Pancreas (tissue), 10 donors: ENCODE measurements around the gene EGFLAM. TPM values are rescaled to one million over a fixed set of nuclear protein-coding genes. Genes with fewer than 3 reads are reported as not detected.

Experiments
- ATAC-seq, 4 donors: fragments of 200-7000 bp; cut with Tn5 transposase; one replicate each; pipeline versions ENCODE4 v1.8.0 to v1.9.1; 2020; ENCODE audit warnings: mild to moderate bottlenecking in 4 of 4, moderate library complexity in 4 of 4
- DNase-seq, 6 donors: peaks; one replicate each; pipeline ENCODE4 v3.0.0-alpha.2; 2020
- FAIRE-seq: peaks from 2 replicates; lab custom pipeline; 2012; peaks lifted over from hg19 to GRCh38; lab: Jason Lieb, UNC
- H3K27ac ChIP-seq, 4 donors: fragments of 200-600 bp; sonication (generic); 1 replicate in 3 of 4; 2 replicates in 1 of 4; pipeline versions ENCODE4 v1.5.0 to v1.8.0; 2020
- H3K27me3 ChIP-seq, 4 donors: fragments of 200-600 bp; one replicate each; pipeline ENCODE4 v1.8.0; 2021
- H3K36me3 ChIP-seq, 3 donors: fragments of 200-600 bp; sonication (generic) in 1 of 3; one replicate each; pipeline versions ENCODE4 v1.5.0 to v1.8.0; 2020 to 2021
- H3K4me1 ChIP-seq, 3 donors: fragments of 200-600 bp; one replicate each; pipeline ENCODE4 v1.8.0; 2021
- H3K4me3 ChIP-seq, 4 donors: fragments of 200-600 bp; sonication (generic) in 2 of 4; one replicate each; pipeline versions ENCODE4 v1.5.0 to v1.8.0; 2020 to 2021
- H3K9me3 ChIP-seq, 4 donors: fragments of 200-600 bp; one replicate each; pipeline ENCODE4 v1.8.0; 2021
- WGBS, 2 donors: extraction: QIAGEN DNeasy Blood & Tissue Kit; methylation state at CpG; one replicate each; pipeline ENCODE4 v1.1.7; 2013; 5-methylcytosine and 5-hydroxymethylcytosine counted together
- intact Hi-C, 3 donors: fragments of 100-400 bp; cut with DNase I; formaldehyde crosslinking; loops; one replicate each; pipeline versions ENCODE4 v1.11.1 to v1.14.2; 2022
- polyA plus RNA-seq, 2 donors: library from polyadenylated mRNA; stranded (reverse); fragments of 200-250 nt; gene quantifications; one replicate each; pipeline ENCODE4 v1.2.3, GENCODE V29; 2013
- total RNA-seq, 6 donors: library from RNA; stranded (reverse); fragmentation: NEBNext Ultra II Directional in 4 of 6; extraction: Animal tissue kit (Norgen Biotek cat#: 25700) in 4 of 6; gene quantifications; one replicate each; pipeline versions ENCODE4 v1.2.1 to v1.2.4, GENCODE V29; 2021 to 2023
- TF ChIP-seq, protein P1 (sequence below), 4 donors: fragments of 200-600 bp; sonication (generic) in 3 of 4; IDR thresholded peaks; one replicate each; pipeline versions ENCODE4 v1.5.0 to v1.8.0; 2021; ENCODE audit warnings: antibody characterized with exemption in 4 of 4
- donor health status: healthy with polysubstance abuse.
- donor health status: DM: no; HTN: no; CAD: no; lungs with moderate emphysema.
- donor health status: DM: no; HTN: no; CAD: no.
- donor health status: control.
- donor health status: control.
- donor health status: Bipolar disorder and iron deficiency.
- donor health status: DM: yes; HTN: yes; CAD: no.
- donor health status: DM: no; HTN: no; CAD: no.
- donor health status: DM: no; HTN: no; CAD: no.
- donor health status: DM: yes; HTN: yes; CAD: no.

Gene EGFLAM
- total and polyA plus RNA-seq, 8 donors, result 0.73 to 2.4 (median 1.1) TPM

DNA sequence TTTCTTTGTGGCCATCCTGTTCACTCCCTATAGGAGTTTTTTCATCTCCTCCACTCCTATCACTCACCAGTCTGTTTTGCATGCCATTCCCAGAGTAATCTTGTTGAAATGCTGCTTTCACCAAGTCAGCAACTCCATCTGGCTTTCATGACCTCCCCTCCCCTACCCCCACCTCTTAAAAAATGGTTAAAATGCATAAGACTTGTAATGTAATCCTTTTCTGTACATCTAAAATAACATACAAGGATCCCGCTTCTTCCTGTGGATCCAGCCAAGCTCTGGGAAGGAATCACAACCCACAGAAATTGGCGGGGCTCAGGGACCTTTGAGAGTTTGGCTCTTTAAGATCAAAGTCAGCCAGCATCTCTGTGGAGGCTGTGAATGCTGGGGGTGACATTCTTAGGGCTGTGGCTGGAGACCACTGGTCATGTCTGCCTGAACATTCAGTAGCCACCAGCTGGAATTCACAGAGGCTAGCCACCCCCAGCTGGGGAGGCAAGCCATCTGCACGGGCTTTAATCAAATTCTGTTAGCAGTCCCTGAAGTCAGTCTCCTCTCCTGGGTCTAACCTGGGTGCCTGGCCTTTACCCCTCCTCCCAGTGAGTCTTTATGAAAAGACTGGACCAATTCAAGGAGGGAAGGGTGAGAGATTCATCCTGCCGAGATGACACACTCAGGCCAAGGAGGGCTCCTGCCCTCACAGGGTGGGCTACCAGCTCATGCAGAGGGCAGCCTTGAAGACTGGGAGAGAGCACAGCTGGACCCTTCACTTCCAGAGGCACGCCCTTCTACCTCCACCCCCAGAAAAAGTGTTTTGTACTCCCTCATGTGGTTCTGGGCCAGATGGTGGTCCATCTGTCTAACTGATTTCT, 165.2 kb downstream of the EGFLAM start:
- Histone ChIP-seq H3K9me3 (no peaks in the 10 kb centered on the region), H3K27ac (no peak overlapping the region), H3K36me3 (no peaks in the 10 kb centered on the region), H3K27me3 (no peaks in the 10 kb centered on the region), H3K4me1 (no peaks in the 10 kb centered on the region), H3K4me3 (no peak overlapping the region)
- ATAC-seq, result no peak
- DNase-seq, result no peak
- no peak for FAIRE-seq
- 67 to 73% methylated on average over 5 of the region's 5 CpGs for WGBS, 2 donors
- TF ChIP-seq, protein P1, sequence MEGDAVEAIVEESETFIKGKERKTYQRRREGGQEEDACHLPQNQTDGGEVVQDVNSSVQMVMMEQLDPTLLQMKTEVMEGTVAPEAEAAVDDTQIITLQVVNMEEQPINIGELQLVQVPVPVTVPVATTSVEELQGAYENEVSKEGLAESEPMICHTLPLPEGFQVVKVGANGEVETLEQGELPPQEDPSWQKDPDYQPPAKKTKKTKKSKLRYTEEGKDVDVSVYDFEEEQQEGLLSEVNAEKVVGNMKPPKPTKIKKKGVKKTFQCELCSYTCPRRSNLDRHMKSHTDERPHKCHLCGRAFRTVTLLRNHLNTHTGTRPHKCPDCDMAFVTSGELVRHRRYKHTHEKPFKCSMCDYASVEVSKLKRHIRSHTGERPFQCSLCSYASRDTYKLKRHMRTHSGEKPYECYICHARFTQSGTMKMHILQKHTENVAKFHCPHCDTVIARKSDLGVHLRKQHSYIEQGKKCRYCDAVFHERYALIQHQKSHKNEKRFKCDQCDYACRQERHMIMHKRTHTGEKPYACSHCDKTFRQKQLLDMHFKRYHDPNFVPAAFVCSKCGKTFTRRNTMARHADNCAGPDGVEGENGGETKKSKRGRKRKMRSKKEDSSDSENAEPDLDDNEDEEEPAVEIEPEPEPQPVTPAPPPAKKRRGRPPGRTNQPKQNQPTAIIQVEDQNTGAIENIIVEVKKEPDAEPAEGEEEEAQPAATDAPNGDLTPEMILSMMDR (IDR thresholded peaks at IDR 0.05), result no peak
- intact Hi-C loops, result no loop called here

DNA sequence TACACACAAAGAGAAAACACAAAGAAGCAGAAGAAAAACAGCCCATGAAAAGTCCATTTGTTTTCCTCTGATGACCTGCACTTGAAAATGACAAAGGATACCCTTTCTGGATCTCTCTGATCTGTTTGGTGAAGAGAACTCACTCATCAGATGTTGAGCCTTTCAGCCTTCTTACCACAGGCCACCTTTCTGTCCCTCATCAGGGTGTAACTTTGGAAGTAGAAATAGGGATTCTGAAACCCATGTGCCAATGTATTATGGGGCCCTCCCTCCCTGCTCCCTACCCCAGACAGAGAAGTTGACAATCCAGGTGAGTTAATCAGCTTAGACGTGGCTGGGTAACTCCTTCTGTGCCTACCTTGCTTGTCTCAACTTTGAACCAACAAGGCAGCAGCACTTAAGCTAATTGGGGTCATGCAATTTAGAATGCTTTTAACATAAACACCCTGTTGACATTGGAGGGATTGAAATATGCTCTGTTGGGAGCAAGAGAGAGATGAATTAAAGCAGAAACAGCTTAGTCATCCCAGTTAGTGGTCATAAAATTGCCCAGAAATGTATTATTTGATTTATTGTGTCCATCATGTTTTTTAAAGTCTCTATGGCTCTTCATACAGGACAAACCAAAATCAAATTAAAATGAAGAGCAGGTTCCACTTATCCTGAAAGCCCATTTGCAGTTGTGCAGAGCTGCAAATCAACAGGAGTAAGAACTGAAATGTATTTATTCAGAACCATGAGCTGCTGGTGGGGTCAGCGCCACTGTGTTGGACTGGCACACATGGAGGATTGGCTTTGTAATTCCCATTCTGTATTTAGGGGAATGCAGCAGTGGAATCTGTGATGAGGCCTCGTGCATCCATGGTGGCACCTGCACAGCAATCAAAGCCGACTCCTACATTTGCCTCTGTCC, 166.0 kb downstream of the EGFLAM start:
- Histone ChIP-seq H3K9me3 (no peaks in the 10 kb centered on the region), H3K27ac (no peak overlapping the region), H3K27me3 (peaks cover 0 to 3% (median 0%) of the 10 kb centered on the region in 4 donors), H3K36me3 (no peaks in the 10 kb centered on the region), H3K4me1 (no peaks in the 10 kb centered on the region), H3K4me3 (no peak overlapping the region)
- FAIRE-seq (no peak), DNase-seq (no peak), ATAC-seq (no peak)
- TF ChIP-seq, protein P1 (IDR thresholded peaks at IDR 0.05), result no peak
- intact Hi-C loops, result no loop called here
- 57 to 70% methylated on average over 4 of the region's 4 CpGs for WGBS, 2 donors

DNA sequence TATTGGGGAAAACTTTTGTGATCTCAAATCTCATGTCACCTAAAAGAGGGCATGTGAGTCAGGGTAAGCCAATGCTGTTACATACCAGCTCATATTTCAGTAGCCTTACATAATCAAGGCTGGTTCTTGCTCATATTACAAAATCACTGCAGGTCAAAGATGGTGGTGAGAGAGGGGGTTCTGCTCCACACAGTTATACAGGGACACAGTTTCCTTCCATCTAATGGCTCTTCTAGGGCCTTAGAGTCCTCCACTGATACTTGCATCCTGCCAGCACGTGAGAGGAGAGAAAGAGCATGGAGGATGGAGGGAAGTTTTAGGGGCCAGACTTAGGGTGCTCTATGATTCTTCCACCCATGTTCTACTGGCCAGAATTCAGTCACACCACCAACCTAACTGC, 168.1 kb downstream of the EGFLAM start:
- TF ChIP-seq, protein P1 (IDR thresholded peaks at IDR 0.05), result no peak
- WGBS, 2 donors, result 59 to 78% methylated on average over 1 of the region's 1 CpG
- intact Hi-C loops, result no loop called here
- no peaks in the 10 kb centered on the region for H3K9me3 ChIP-seq
- no peak overlapping the region for H3K4me3 ChIP-seq
- H3K36me3 ChIP-seq, result no peaks in the 10 kb centered on the region
- H3K27me3 ChIP-seq, result peaks cover 0 to 3% (median 0%) of the 10 kb centered on the region in 4 donors
- H3K27ac ChIP-seq, result no peak overlapping the region
- ATAC-seq (no peak), DNase-seq (no peak), FAIRE-seq (no peak)
- H3K4me1 ChIP-seq, result no peaks in the 10 kb centered on the region

DNA sequence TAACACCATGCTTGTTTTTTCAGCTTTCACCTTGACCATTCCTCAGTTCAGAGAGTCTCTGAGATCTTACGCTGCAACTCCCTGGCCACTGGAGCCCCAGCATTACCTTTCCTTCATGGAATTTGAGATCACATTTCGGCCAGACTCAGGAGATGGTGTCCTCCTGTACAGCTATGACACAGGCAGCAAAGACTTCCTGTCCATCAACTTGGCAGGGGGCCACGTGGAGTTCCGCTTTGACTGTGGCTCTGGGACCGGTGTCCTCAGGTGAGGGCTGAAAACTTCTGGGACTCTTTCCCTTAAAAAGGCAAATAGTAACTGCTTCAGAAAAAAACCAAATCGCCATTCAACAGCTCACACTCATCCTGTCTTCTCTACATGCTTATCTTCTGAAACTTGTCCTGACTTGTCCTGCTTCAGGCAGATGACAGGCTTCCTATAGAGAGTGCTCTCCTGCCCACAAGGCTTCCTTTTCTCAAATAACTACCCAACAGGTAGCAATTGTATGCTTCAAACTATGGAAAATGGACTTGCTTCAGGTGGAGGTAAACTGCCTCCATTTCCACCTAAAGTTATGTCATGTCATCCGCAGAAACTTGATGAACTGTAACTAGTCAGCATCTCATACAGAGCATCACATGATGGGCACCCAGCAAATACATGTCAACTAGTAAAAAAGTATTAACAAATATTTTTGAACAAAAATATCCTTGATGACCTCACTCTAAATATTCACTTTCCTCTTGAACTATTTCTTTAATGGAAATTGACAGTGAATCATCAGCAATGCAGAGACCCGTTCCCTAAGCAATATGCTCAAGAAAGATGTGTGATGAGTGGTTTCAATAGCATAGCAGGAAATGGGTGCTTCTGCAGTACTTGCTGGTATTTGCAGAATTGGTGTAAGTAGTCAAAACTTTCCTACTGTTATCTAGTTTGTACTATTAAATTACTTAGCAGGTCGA, 168.9 kb downstream of the EGFLAM start:
- no peaks in the 10 kb centered on the region for H3K4me1 ChIP-seq
- H3K27me3 ChIP-seq, result peaks cover 0 to 3% (median 0%) of the 10 kb centered on the region in 4 donors
- DNase-seq (no peak), ATAC-seq (no peak), FAIRE-seq (no peak)
- intact Hi-C loops, result no loop called here
- H3K36me3 ChIP-seq, result no peaks in the 10 kb centered on the region
- no peaks in the 10 kb centered on the region for H3K9me3 ChIP-seq
- TF ChIP-seq, protein P1 (IDR thresholded peaks at IDR 0.05), result no peak
- no peak overlapping the region for H3K4me3 ChIP-seq
- no peak overlapping the region for H3K27ac ChIP-seq
- WGBS, 2 donors, result 69 to 75% methylated on average over 9 of the region's 9 CpGs
